ENCODE measurements around the gene RPS6KL1.

- TF ChIP-seq POLR2AphosphoS5 (IDR thresholded peaks at IDR 0.05; ENCODE audit: low read depth, low read length) (no peak), POLR2A (IDR thresholded peaks at IDR 0.05; ENCODE audit: low read depth, low read length) (no peak), POU2F2 (IDR thresholded peaks at IDR 0.05; ENCODE audit: low read depth, low read length) (no peak)
These were observed 31.8 kb upstream of the RPS6KL1 start for GRCh38 chr14:74954947-74955228.

All from GM12891 (cell line).